ENCODE data around the gene RNF152. TPM values are rescaled to one million over a fixed set of nuclear protein-coding genes. Genes with fewer than 3 reads are reported as not detected.

The RNF152 gene
- total and polyA plus RNA-seq, 2 of the 13 experiments (the other 11 are each of a cell fraction or from before 2014, with no cell fraction given) = 0.04 TPM; not detected in 1

- TF ChIP-seq ZNF609 (CRISPR knock-in tag; IDR thresholded peaks at IDR 0.05; ENCODE audit: borderline replicate concordance) (no peak), RARG (CRISPR knock-in tag; IDR thresholded peaks at IDR 0.05; ENCODE audit: low read depth) (no peak), FOXK2 (IDR thresholded peaks at IDR 0.05) (no peak), MIXL1 (CRISPR knock-in tag; IDR thresholded peaks at IDR 0.05) (no peak), ZNF44 (CRISPR knock-in tag; IDR thresholded peaks at IDR 0.05) (no peak), BRD4 (CRISPR knock-in tag; IDR thresholded peaks at IDR 0.05) (no peak), MAZ (IDR thresholded peaks at IDR 0.05; ENCODE audit: borderline replicate concordance, low read depth, low read length) (no peak), MAZ (CRISPR knock-in tag; IDR thresholded peaks at IDR 0.05; ENCODE audit: low read depth) (no peak), ZNF549 (CRISPR knock-in tag; IDR thresholded peaks at IDR 0.05) (no peak)
Observed at GRCh38 chr18:61845197-61845596, 47.6 kb downstream of the RNF152 start (continued).

DNA sequence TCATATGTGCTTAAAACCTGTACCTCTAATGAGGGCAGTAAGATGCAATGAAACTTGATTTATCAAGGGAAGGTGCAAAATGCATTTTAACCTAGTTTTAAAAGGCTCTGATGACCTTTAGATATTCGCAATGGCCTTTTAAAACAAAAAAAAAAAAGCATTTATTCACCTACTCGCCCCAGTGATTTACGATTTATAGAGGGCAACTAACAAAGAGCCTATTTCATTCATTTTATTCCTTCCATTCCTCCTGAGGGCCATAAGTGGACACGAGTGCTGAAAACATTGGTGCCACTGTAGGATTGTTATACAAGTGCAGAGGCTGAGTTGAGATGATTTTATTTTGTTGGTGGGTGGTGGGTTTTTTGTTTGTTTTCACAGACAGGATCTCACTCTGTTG, 48.1 kb downstream of the RNF152 start:
- H3K9me3 ChIP-seq (ENCODE audit: low read length) = no peaks in the 10 kb centered on the region
- no peak overlapping the region for H3K4me2 ChIP-seq (ENCODE audit: low read depth, low read length)
- ATAC-seq = no peak
- H3K36me3 ChIP-seq (replicated peaks in 1 of 2; ENCODE audit: control insufficient read depth in 1 of 2, insufficient read depth in 2 of 2, low read length in 2 of 2) = no peaks in the 10 kb centered on the region
- no peaks in the 10 kb centered on the region for H4K20me1 ChIP-seq (ENCODE audit: insufficient read depth, low read length)
- POLR2A ChIA-PET = no interaction called here
- TF ChIP-seq GTF2F1 (IDR thresholded peaks at IDR 0.05; ENCODE audit: low read length) (no peak), ZSCAN22 (CRISPR knock-in tag; IDR thresholded peaks at IDR 0.05) (no peak), ZNF766 (CRISPR knock-in tag; IDR thresholded peaks at IDR 0.05; ENCODE audit: borderline replicate concordance) (no peak)
- no peak overlapping the region for H3K27ac ChIP-seq (ENCODE audit: extremely low read length, insufficient read depth, low read length)
- no peaks in the 10 kb centered on the region for H3K27me3 ChIP-seq (ENCODE audit: control insufficient read depth in 1 of 2, insufficient read depth in 2 of 2, low read length in 2 of 2)
- H3K4me3 ChIP-seq (replicated peaks in 1 of 3; ENCODE audit: insufficient read depth in 1 of 3, low read depth in 2 of 3, low read length in 3 of 3) = no peak overlapping the region
- no peaks in the 10 kb centered on the region for H3K4me1 ChIP-seq (ENCODE audit: insufficient read depth, low read length)
- BruUV-seq (replicated peaks) = no TSS peak
- intact Hi-C loops (cut with micrococcal nuclease; ENCODE audit: unreplicated experiment) = no loop called here
- H2AFZ ChIP-seq (ENCODE audit: low read length) = no peak overlapping the region
- in situ Hi-C loops (cut with HindIII; ENCODE audit: extremely low pct_ligation_motif_present, low pct_unique_long_range_greater_than_20kb) = no loop called here
- CTCF ChIA-PET (ENCODE audit: low intra/inter-chr PET ratio, low total read pairs) = no interaction called here
- 15% methylated on average over 4 of the region's 4 CpGs for WGBS (ENCODE audit: low lambda C conversion rate)
- DNase-seq (ENCODE audit: low spot score) = no peak
- no peaks in the 10 kb centered on the region for H3K79me2 ChIP-seq (ENCODE audit: insufficient read depth, low read length)
- H3K9ac ChIP-seq (ENCODE audit: insufficient read depth, low read depth, low read length) = no peak overlapping the region
- no peak for FAIRE-seq
